HG03439 (cell line): Measurements from ENCODE around the gene MFN2.

Experiments used
- ATAC-seq: cut with Tn5 transposase; IDR thresholded peaks from one replicate; pipeline ENCODE4 v1.9.1; 2021; ENCODE audit warnings: mild to moderate bottlenecking, moderate library complexity; ENCODE audit not compliant: unreplicated experiment

MFN2 gene

GRCh38 chr1:11957897-11958296 lies 22.3 kb upstream of the MFN2 start:
- no peak for ATAC-seq

GRCh38 chr1:11960276-11960675 lies 20.0 kb upstream of the MFN2 start:
- no peak for ATAC-seq

- ATAC-seq: no peak
Observed at GRCh38 chr1:11960715-11961114, 19.5 kb upstream of the MFN2 start.

GRCh38 chr1:11961230-11961629 lies 19.0 kb upstream of the MFN2 start:
- ATAC-seq: no peak

GRCh38 chr1:11963622-11964021 lies 16.6 kb upstream of the MFN2 start:
- ATAC-seq: no peak

- no peak for ATAC-seq
Observed at GRCh38 chr1:11964656-11965055, 15.6 kb upstream of the MFN2 start.

GRCh38 chr1:11967028-11967547 lies 13.2 kb upstream of the MFN2 start:
- no peak for ATAC-seq

- no peak for ATAC-seq
Observed at GRCh38 chr1:11970441-11971185, 9.6 kb upstream of the MFN2 start.

GRCh38 chr1:11977625-11978024 lies 2.6 kb upstream of the MFN2 start:
- ATAC-seq: no peak

GRCh38 chr1:11978301-11978700 lies 1.9 kb upstream of the MFN2 start:
- no peak for ATAC-seq

- no peak for ATAC-seq
Observed at GRCh38 chr1:11979028-11979850, 1.0 kb upstream of the MFN2 start.

GRCh38 chr1:11980676-11980972 lies 380 bp downstream of the MFN2 start:
- ATAC-seq: no peak

- no peak for ATAC-seq
Observed at GRCh38 chr1:11981378-11982009, 1.2 kb downstream of the MFN2 start.

GRCh38 chr1:11982010-11982392 lies 1.8 kb downstream of the MFN2 start:
- ATAC-seq: no peak

- ATAC-seq: no peak
Observed at GRCh38 chr1:11984121-11984520, 3.9 kb downstream of the MFN2 start.

- no peak for ATAC-seq
Observed at GRCh38 chr1:11984576-11984975, 4.3 kb downstream of the MFN2 start.

- no peak for ATAC-seq
Observed at GRCh38 chr1:11985171-11985570, 4.9 kb downstream of the MFN2 start.

- ATAC-seq: no peak
Observed at GRCh38 chr1:11985851-11986250, 5.6 kb downstream of the MFN2 start.

GRCh38 chr1:11989669-11990068 lies 9.4 kb downstream of the MFN2 start:
- no peak for ATAC-seq

- ATAC-seq: no peak
Observed at GRCh38 chr1:11990303-11991032, 10.2 kb downstream of the MFN2 start.
